Measurements from ENCODE around the gene YAP1. TPM values are rescaled to one million over a fixed set of nuclear protein-coding genes. Genes with fewer than 3 reads are reported as not detected.
A peak's percentile ranks its signal among the peaks of the same experiment; 100 is the strongest.
"Not testable (repeated sequence)": the region's sequence is repeated elsewhere in the genome, so short reads cannot be mapped to it uniquely, and the experiment has no call there.

YAP1 gene
- total RNA-seq, 4 donors from 2014 or later = 97.0 to 177 (median 142) TPM

DNA sequence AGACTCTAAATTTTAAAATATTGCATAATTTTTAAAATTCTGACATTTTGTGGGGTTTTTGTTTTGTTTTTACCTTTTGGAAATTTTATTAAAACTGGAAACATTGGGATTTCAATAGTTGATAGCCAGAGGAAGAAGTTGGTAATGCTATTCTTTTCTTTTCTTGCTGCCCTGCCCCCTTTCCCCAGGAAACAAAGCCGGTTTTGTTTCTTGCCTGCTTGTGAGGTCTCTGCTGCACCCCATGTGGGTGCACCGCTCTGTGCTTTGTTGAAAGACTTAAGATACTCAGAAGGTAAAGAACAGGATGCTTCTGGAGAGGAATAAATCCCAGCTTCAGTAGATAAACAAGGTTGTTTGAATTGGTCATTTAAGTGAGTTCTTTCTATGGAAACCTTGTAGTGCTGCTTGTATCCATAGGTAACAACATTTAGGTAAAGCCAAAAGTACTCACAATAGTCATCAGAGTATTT, 87.5 kb downstream of the YAP1 start:
- Histone ChIP-seq H3K27ac (peak overlapping the region in 2 of 4 donors; percentile 21 to 23), H3K4me3 (no peak overlapping the region), H3K27me3 (no peaks in the 10 kb centered on the region), H3K9me3 (no peaks in the 10 kb centered on the region), H3K4me1 (peaks cover 0 to 20% (median 6%) of the 10 kb centered on the region in 3 donors), H3K36me3 (peaks cover 0 to 13% (median 0%) of the 10 kb centered on the region in 3 donors)
- intact Hi-C loops (cut with DNase I) = no loop called here
- no peak for TF ChIP-seq CTCF (IDR thresholded peaks at IDR 0.05)
- TF ChIP-seq POLR2A (IDR thresholded peaks at IDR 0.05) = no peak
- DNase-seq = no peak
- 44 to 76% methylated on average over 2 of the region's 2 CpGs for WGBS, 2 donors

- Histone ChIP-seq H3K4me1 (peaks cover 0 to 20% (median 6%) of the 10 kb centered on the region in 3 donors), H3K4me3 (no peak overlapping the region), H3K27me3 (no peaks in the 10 kb centered on the region), H3K9me3 (no peaks in the 10 kb centered on the region), H3K36me3 (peaks cover 0 to 10% (median 0%) of the 10 kb centered on the region in 3 donors), H3K27ac (no peak overlapping the region)
- no peak for TF ChIP-seq CTCF (IDR thresholded peaks at IDR 0.05)
- DNase-seq = no peak
- WGBS, 2 donors = 91 to 96% methylated on average over 2 of the region's 2 CpGs
- intact Hi-C loops (cut with DNase I) = no loop called here
Measured at GRCh38 chr11:102199673-102200072, 89.4 kb downstream of the YAP1 start.

DNA sequence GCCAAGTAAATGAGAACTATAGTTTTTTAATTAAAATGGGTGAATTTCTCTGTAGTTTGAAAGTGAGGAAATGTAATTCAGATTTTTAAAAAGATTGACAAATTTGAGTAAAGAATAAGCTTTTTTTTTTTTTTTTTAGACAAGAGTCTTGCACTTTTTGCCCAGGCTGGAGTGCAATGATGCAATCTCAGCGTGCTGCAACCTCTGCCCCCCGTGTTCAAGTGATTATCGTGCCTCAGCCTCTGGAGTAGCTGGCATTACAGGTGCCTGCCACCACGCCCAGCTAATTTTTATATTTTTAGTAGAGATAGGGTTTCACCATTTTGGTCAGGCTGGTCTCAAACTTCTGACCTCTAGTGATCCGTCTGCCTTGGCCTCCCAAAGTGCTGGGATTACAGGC, 90.1 kb downstream of the YAP1 start:
- intact Hi-C loops (cut with DNase I); H3K4me3 ChIP-seq; H3K27ac ChIP-seq; DNase-seq; H3K9me3 ChIP-seq; H3K36me3 ChIP-seq; H3K27me3 ChIP-seq: not testable (repeated sequence)
- peaks cover 0 to 20% (median 6%) of the 10 kb centered on the region in 3 donors for H3K4me1 ChIP-seq
- 62 to 69% methylated on average over 5 of the region's 5 CpGs for WGBS, 2 donors

DNA sequence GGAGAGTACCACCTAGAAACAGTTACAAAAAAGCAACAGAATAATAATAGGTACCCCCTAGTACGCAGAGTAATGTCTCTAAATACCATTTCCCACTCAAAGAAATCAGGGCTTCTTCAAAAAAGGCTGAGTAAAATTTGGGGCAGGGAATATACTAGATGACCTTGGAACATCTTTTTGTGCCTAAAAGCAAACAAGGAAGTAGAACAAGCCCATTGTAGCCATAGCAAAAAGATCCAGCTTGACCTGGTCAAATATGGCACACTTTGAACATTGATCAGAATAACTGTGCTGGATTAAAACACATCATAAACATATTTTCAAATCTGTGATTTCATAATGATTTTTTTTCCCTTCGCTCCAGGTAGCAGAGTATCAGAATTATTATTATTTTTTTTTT, 91.5 kb downstream of the YAP1 start:
- no peaks in the 10 kb centered on the region for H3K27me3 ChIP-seq
- WGBS, 2 donors = 91 to 92% methylated on average over 2 of the region's 2 CpGs
- DNase-seq = no peak
- no peak for TF ChIP-seq POLR2A (IDR thresholded peaks at IDR 0.05)
- no peak for TF ChIP-seq CTCF (IDR thresholded peaks at IDR 0.05)
- H3K4me1 ChIP-seq = peaks cover 0 to 14% (median 6%) of the 10 kb centered on the region in 3 donors
- H3K9me3 ChIP-seq = no peaks in the 10 kb centered on the region
- peaks cover 0 to 20% (median 4%) of the 10 kb centered on the region in 3 donors for H3K36me3 ChIP-seq
- intact Hi-C loops (cut with DNase I) = no loop called here
- H3K27ac ChIP-seq = no peak overlapping the region
- no peak overlapping the region for H3K4me3 ChIP-seq

DNA sequence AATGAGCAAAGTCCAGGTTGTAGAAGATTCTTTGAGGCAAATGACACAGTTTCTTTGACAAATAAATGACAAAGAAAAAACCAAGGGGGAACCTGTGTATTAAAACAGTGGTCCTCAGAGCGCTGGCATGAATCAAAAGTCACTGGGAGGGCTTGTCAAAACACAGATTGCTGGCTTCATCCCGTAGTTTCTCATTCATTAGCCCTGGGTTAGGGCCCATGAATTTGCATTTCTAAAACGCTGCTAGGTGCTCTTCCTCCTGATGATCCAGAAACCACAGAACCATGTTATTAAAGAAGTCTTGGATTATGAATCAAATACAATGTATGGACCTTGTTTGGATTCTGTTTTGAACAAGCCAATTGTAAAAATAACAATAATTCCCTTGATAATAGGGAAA, 92.7 kb downstream of the YAP1 start:
- Histone ChIP-seq H3K9me3 (no peaks in the 10 kb centered on the region), H3K4me3 (no peak overlapping the region), H3K4me1 (peaks cover 0 to 2% (median 0%) of the 10 kb centered on the region in 3 donors), H3K36me3 (peaks cover 0 to 32% (median 10%) of the 10 kb centered on the region in 3 donors), H3K27me3 (no peaks in the 10 kb centered on the region), H3K27ac (no peak overlapping the region)
- WGBS, 2 donors = 79 to 80% methylated on average over 3 of the region's 3 CpGs
- no peak for DNase-seq
- TF ChIP-seq CTCF (IDR thresholded peaks at IDR 0.05) (no peak), POLR2A (IDR thresholded peaks at IDR 0.05) (no peak)
- intact Hi-C loops (cut with DNase I) = no loop called here

DNA sequence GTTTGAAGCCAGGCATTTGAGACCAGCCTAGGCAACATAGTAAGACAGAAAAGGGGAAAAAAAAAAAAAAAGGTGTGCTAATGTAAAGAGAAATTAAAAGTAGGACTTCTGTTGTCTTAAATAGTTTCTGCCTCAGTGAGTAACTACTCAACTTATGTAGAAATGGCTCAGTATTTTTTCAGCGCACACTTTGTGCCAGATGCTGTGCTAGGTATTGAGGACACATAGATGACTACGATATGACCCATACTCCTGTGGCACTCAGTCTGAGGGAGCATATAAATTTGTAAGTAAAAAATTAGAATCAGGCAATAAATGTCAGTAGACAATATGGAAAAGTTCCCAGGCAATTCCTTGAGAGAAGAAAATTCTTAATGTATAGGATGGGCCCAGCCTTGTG, 93.9 kb downstream of the YAP1 start:
- Histone ChIP-seq H3K4me3 (no peak overlapping the region), H3K36me3 (peaks cover 0 to 44% (median 10%) of the 10 kb centered on the region in 3 donors), H3K9me3 (no peaks in the 10 kb centered on the region), H3K27ac (no peak overlapping the region), H3K4me1 (no peaks in the 10 kb centered on the region), H3K27me3 (no peaks in the 10 kb centered on the region)
- no peak for DNase-seq
- intact Hi-C loops (cut with DNase I) = no loop called here
- WGBS, 2 donors = 43 to 48% methylated on average over 2 of the region's 2 CpGs
- no peak for TF ChIP-seq POLR2A (IDR thresholded peaks at IDR 0.05)
- no peak for TF ChIP-seq CTCF (IDR thresholded peaks at IDR 0.05)

All from esophagus squamous epithelium (tissue), 5 donors.